GM23338 (cell line): ENCODE data around the gene MMAB. TPM values are rescaled to one million over a fixed set of nuclear protein-coding genes. Genes with fewer than 3 reads are reported as not detected.

ENCODE experiments used
- ATAC-seq: fragments of 200-7000 bp; cut with Tn5 transposase; 3 replicates; pipeline ENCODE4 v1.9.1; 2020
- DNase-seq: peaks from one replicate; pipeline ENCODE4 v3.0.0-alpha.2; 2015; ENCODE audit warnings: low spot score
- H2AFZ ChIP-seq: fragments of 200-600 bp; sonication (generic); 2 replicates; pipeline ENCODE4 v1.8.0; 2016; ENCODE audit warnings: antibody characterized with exemption, mild to moderate bottlenecking, moderate library complexity
- H3F3A ChIP-seq: fragments of 200-600 bp; sonication (generic); replicated peaks from 2 replicates; pipeline ENCODE4 v1.8.0; 2017; ENCODE audit warnings: antibody characterized with exemption, mixed run types, low read depth
- H3K27ac ChIP-seq: fragments of 200-600 bp; sonication (generic); 2 replicates; pipeline ENCODE4 v1.6.1; 2016; ENCODE audit warnings: low read depth
- H3K27me3 ChIP-seq: fragments of 200-600 bp; sonication (generic); 2 replicates; pipeline ENCODE4 v1.8.0; 2016; ENCODE audit warnings: mild to moderate bottlenecking, mixed run types, moderate library complexity; ENCODE audit not compliant: insufficient read depth
- H3K36me3 ChIP-seq: fragments of 200-600 bp; sonication (generic); 2 replicates; pipeline ENCODE4 v1.8.0; 2016; ENCODE audit warnings: mild to moderate bottlenecking; ENCODE audit not compliant: insufficient read depth
- H3K4me1 ChIP-seq: fragments of 200-600 bp; sonication (generic); 2 replicates; pipeline ENCODE4 v1.8.0; 2016; ENCODE audit warnings: mild to moderate bottlenecking, moderate library complexity; ENCODE audit not compliant: insufficient read depth
- H3K4me2 ChIP-seq: fragments of 200-600 bp; sonication (generic); 2 replicates; pipeline ENCODE4 v1.7.1; 2017; ENCODE audit warnings: mixed run types
- H3K4me3 ChIP-seq: fragments of 200-600 bp; sonication (generic); 2 replicates; pipeline ENCODE4 v1.6.1; 2016; ENCODE audit warnings: mixed run types
- H3K79me2 ChIP-seq: fragments of 200-600 bp; sonication (generic); replicated peaks from 2 replicates; pipeline ENCODE4 v1.8.0; 2017; ENCODE audit warnings: mild to moderate bottlenecking; ENCODE audit not compliant: insufficient read depth
- H3K9me2 ChIP-seq: fragments of 200-600 bp; sonication (generic); 2 replicates; pipeline ENCODE4 v1.8.0; 2017; ENCODE audit not compliant: insufficient read depth
- H4K20me1 ChIP-seq: fragments of 200-600 bp; sonication (generic); replicated peaks from 2 replicates; pipeline ENCODE4 v1.8.0; 2017; ENCODE audit warnings: mild to moderate bottlenecking; ENCODE audit not compliant: insufficient read depth
- H3K27ac Mint-ChIP-seq: 2 replicates; pipeline ENCODE4 v1.8.0; 2020; ENCODE audit warnings: inconsistent platforms, mild to moderate bottlenecking, moderate library complexity, mixed read lengths
- H3K27me3 Mint-ChIP-seq: 3 replicates; pipeline ENCODE4 v1.8.0; 2022; ENCODE audit warnings: low read depth, mild to moderate bottlenecking, moderate library complexity, mixed read lengths, inconsistent platforms; ENCODE audit not compliant: insufficient read depth, poor library complexity
- H3K36me3 Mint-ChIP-seq: 3 replicates; pipeline ENCODE4 v1.8.0; 2021; ENCODE audit warnings: low read depth, mild to moderate bottlenecking, inconsistent platforms, moderate library complexity, mixed read lengths
- H3K4me1 Mint-ChIP-seq: 3 replicates; pipeline ENCODE4 v1.8.0; 2020; ENCODE audit warnings: mild to moderate bottlenecking, inconsistent platforms, mixed read lengths
- H3K4me3 Mint-ChIP-seq: 3 replicates; pipeline ENCODE4 v1.8.0; 2021; ENCODE audit warnings: moderate library complexity, mild to moderate bottlenecking, inconsistent platforms, mixed read lengths
- H3K9me3 Mint-ChIP-seq: 3 replicates; pipeline ENCODE4 v1.8.0; 2020; ENCODE audit warnings: moderate library complexity, mild to moderate bottlenecking, inconsistent platforms, mixed read lengths
- CREB1 ChIP-seq: fragments of 250-450 bp; sonication (Bioruptor Pico); IDR thresholded peaks from 2 replicates; pipeline ENCODE4 v1.5.0; 2020; ENCODE audit warnings: low read depth, mild to moderate bottlenecking, moderate library complexity
- EZH2 ChIP-seq: fragments of 200-600 bp; sonication (generic); IDR thresholded peaks from one replicate; pipeline ENCODE4 v1.8.0; 2017; ENCODE audit warnings: antibody characterized with exemption, mild to moderate bottlenecking, low read depth; ENCODE audit not compliant: unreplicated experiment
- EZH2phosphoT487 ChIP-seq: fragments of 200-600 bp; sonication (generic); IDR thresholded peaks from one replicate; pipeline ENCODE4 v1.8.1; 2018; ENCODE audit warnings: antibody characterized with exemption; ENCODE audit not compliant: unreplicated experiment
- JUNB ChIP-seq: IDR thresholded peaks from one replicate; pipeline ENCODE4 v1.6.1; 2016; ENCODE audit warnings: antibody characterized with exemption; ENCODE audit not compliant: unreplicated experiment
- NANOG ChIP-seq: IDR thresholded peaks from 2 replicates; pipeline ENCODE4 v1.6.1; 2016; ENCODE audit warnings: antibody characterized with exemption, borderline replicate concordance
- POLR2AphosphoS5 ChIP-seq: IDR thresholded peaks from 2 replicates; pipeline ENCODE4 v1.6.1; 2016; ENCODE audit warnings: antibody characterized with exemption, low read depth
- REST ChIP-seq: IDR thresholded peaks from one replicate; pipeline ENCODE4 v1.6.1; 2018; ENCODE audit warnings: antibody characterized with exemption; ENCODE audit not compliant: unreplicated experiment
- STAT1 ChIP-seq: IDR thresholded peaks from one replicate; pipeline ENCODE4 v1.6.1; 2016; ENCODE audit warnings: antibody characterized with exemption; ENCODE audit not compliant: unreplicated experiment
- ZNF114 ChIP-seq: fragments of 250-450 bp; sonication (Bioruptor Pico); IDR thresholded peaks from 2 replicates; pipeline ENCODE4 v1.5.0; 2020; ENCODE audit warnings: mild to moderate bottlenecking, moderate library complexity
- ZNF331 ChIP-seq: fragments of 250-450 bp; sonication (Bioruptor Pico); IDR thresholded peaks from 2 replicates; pipeline ENCODE4 v1.5.0; 2020; ENCODE audit warnings: low read depth, mild to moderate bottlenecking, moderate library complexity
- polyA plus RNA-seq: library from polyadenylated mRNA; unstranded; fragments of >200 nt; fragmentation: Nextera tagmentation; extraction: Ambion mirVana; gene quantifications from 2 replicates; pipeline ENCODE4 v1.2.1, GENCODE V29; 2016
- total RNA-seq: library from RNA; depleted of rRNA; stranded (reverse); fragments of >200 nt; shearing (Covaris generic); gene quantifications from 2 replicates; pipeline ENCODE4 v1.2.3, GENCODE V29; 2014
- TF ChIP-seq, protein P1 (sequence below): IDR thresholded peaks from 2 replicates; pipeline ENCODE4 v1.6.1; 2016; ENCODE audit warnings: antibody characterized with exemption
- TF ChIP-seq, protein P2 (sequence below), 2 experiments: fragments of 200-600 bp in 1 of 2; sonication (generic) in 1 of 2; conservative IDR thresholded peaks; 2 replicates each; pipeline versions ENCODE4 v1.5.1 to v1.6.1; 2016 to 2017; ENCODE audit warnings: antibody characterized with exemption in 2 of 2, low read depth in 2 of 2, mild to moderate bottlenecking in 2 of 2, moderate library complexity in 1 of 2
- TF ChIP-seq, protein P3 (sequence below): fragments of 250-450 bp; sonication (Bioruptor Pico); IDR thresholded peaks from 2 replicates; pipeline ENCODE4 v1.5.0; 2020; ENCODE audit warnings: mild to moderate bottlenecking, moderate library complexity

The MMAB gene
- total and polyA plus RNA-seq, 2 experiments from 2014 or later, result 24.7 to 38.5 TPM

- Mint-ChIP-seq H3K4me3 (no peak overlapping the region), H3K36me3 (no peaks in the 10 kb centered on the region), H3K9me3 (no peaks in the 10 kb centered on the region), H3K4me1 (peaks cover 17% of the 10 kb centered on the region), H3K27ac (no peak overlapping the region), H3K27me3 (peaks cover 9% of the 10 kb centered on the region)
- Histone ChIP-seq H2AFZ (no peak overlapping the region), H3K4me2 (no peak overlapping the region), H3K27me3 (no peaks in the 10 kb centered on the region), H3K4me1 (no peaks in the 10 kb centered on the region; the same call in 1 of the 2 replicates), H3K4me3 (no peak overlapping the region), H4K20me1 (no peaks in the 10 kb centered on the region), H3K36me3 (no peaks in the 10 kb centered on the region), H3K27ac (no peak overlapping the region), H3K79me2 (no peaks in the 10 kb centered on the region), H3K9me2 (no peaks in the 10 kb centered on the region), H3F3A (no peaks in the 10 kb centered on the region)
- TF ChIP-seq NANOG, result no peak
- TF ChIP-seq ZNF114 (CRISPR knock-in tag), result no peak
- TF ChIP-seq JUNB, result no peak
- no peak for TF ChIP-seq CREB1 (CRISPR knock-in tag)
- TF ChIP-seq POLR2AphosphoS5, result no peak
- no peak for TF ChIP-seq STAT1
- TF ChIP-seq ZNF331 (CRISPR knock-in tag), result no peak
- TF ChIP-seq, protein P1, sequence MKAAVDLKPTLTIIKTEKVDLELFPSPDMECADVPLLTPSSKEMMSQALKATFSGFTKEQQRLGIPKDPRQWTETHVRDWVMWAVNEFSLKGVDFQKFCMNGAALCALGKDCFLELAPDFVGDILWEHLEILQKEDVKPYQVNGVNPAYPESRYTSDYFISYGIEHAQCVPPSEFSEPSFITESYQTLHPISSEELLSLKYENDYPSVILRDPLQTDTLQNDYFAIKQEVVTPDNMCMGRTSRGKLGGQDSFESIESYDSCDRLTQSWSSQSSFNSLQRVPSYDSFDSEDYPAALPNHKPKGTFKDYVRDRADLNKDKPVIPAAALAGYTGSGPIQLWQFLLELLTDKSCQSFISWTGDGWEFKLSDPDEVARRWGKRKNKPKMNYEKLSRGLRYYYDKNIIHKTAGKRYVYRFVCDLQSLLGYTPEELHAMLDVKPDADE, result no peak
- TF ChIP-seq, protein P2, sequence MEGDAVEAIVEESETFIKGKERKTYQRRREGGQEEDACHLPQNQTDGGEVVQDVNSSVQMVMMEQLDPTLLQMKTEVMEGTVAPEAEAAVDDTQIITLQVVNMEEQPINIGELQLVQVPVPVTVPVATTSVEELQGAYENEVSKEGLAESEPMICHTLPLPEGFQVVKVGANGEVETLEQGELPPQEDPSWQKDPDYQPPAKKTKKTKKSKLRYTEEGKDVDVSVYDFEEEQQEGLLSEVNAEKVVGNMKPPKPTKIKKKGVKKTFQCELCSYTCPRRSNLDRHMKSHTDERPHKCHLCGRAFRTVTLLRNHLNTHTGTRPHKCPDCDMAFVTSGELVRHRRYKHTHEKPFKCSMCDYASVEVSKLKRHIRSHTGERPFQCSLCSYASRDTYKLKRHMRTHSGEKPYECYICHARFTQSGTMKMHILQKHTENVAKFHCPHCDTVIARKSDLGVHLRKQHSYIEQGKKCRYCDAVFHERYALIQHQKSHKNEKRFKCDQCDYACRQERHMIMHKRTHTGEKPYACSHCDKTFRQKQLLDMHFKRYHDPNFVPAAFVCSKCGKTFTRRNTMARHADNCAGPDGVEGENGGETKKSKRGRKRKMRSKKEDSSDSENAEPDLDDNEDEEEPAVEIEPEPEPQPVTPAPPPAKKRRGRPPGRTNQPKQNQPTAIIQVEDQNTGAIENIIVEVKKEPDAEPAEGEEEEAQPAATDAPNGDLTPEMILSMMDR (conservative IDR thresholded peaks at IDR 0.05; ENCODE audit: low read depth in 2 of 2), result no peak
- TF ChIP-seq, protein P3, sequence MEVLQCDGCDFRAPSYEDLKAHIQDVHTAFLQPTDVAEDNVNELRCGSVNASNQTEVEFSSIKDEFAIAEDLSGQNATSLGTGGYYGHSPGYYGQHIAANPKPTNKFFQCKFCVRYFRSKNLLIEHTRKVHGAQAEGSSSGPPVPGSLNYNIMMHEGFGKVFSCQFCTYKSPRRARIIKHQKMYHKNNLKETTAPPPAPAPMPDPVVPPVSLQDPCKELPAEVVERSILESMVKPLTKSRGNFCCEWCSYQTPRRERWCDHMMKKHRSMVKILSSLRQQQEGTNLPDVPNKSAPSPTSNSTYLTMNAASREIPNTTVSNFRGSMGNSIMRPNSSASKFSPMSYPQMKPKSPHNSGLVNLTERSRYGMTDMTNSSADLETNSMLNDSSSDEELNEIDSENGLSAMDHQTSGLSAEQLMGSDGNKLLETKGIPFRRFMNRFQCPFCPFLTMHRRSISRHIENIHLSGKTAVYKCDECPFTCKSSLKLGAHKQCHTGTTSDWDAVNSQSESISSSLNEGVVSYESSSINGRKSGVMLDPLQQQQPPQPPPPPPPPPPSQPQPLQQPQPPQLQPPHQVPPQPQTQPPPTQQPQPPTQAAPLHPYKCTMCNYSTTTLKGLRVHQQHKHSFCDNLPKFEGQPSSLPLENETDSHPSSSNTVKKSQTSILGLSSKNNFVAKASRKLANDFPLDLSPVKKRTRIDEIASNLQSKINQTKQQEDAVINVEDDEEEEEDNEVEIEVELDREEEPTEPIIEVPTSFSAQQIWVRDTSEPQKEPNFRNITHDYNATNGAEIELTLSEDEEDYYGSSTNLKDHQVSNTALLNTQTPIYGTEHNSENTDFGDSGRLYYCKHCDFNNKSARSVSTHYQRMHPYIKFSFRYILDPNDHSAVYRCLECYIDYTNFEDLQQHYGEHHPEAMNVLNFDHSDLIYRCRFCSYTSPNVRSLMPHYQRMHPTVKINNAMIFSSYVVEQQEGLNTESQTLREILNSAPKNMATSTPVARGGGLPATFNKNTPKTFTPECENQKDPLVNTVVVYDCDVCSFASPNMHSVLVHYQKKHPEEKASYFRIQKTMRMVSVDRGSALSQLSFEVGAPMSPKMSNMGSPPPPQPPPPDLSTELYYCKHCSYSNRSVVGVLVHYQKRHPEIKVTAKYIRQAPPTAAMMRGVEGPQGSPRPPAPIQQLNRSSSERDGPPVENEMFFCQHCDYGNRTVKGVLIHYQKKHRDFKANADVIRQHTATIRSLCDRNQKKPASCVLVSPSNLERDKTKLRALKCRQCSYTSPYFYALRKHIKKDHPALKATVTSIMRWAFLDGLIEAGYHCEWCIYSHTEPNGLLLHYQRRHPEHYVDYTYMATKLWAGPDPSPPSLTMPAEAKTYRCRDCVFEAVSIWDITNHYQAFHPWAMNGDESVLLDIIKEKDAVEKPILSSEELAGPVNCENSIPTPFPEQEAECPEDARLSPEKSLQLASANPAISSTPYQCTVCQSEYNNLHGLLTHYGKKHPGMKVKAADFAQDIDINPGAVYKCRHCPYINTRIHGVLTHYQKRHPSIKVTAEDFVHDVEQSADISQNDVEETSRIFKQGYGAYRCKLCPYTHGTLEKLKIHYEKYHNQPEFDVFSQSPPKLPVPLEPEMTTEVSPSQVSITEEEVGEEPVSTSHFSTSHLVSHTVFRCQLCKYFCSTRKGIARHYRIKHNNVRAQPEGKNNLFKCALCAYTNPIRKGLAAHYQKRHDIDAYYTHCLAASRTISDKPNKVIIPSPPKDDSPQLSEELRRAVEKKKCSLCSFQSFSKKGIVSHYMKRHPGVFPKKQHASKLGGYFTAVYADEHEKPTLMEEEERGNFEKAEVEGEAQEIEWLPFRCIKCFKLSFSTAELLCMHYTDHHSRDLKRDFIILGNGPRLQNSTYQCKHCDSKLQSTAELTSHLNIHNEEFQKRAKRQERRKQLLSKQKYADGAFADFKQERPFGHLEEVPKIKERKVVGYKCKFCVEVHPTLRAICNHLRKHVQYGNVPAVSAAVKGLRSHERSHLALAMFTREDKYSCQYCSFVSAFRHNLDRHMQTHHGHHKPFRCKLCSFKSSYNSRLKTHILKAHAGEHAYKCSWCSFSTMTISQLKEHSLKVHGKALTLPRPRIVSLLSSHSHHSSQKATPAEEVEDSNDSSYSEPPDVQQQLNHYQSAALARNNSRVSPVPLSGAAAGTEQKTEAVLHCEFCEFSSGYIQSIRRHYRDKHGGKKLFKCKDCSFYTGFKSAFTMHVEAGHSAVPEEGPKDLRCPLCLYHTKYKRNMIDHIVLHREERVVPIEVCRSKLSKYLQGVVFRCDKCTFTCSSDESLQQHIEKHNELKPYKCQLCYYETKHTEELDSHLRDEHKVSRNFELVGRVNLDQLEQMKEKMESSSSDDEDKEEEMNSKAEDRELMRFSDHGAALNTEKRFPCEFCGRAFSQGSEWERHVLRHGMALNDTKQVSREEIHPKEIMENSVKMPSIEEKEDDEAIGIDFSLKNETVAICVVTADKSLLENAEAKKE (CRISPR knock-in tag), result no peak
- TF ChIP-seq REST, result no peak
- no peak for TF ChIP-seq EZH2phosphoT487
- TF ChIP-seq EZH2, result no peak
- no peak for DNase-seq
- no peak for ATAC-seq
Measured at GRCh38 chr12:109612003-109612402, 38.7 kb upstream of the MMAB start.
